GM18508 (cell line): Measurements from ENCODE around the gene RIOK2.

Experiments used
- ATAC-seq: cut with Tn5 transposase; IDR thresholded peaks from one replicate; pipeline ENCODE4 v1.9.1; 2021; ENCODE audit warnings: moderate number of reproducible peaks; ENCODE audit not compliant: insufficient read depth, unreplicated experiment

RIOK2 gene

DNA sequence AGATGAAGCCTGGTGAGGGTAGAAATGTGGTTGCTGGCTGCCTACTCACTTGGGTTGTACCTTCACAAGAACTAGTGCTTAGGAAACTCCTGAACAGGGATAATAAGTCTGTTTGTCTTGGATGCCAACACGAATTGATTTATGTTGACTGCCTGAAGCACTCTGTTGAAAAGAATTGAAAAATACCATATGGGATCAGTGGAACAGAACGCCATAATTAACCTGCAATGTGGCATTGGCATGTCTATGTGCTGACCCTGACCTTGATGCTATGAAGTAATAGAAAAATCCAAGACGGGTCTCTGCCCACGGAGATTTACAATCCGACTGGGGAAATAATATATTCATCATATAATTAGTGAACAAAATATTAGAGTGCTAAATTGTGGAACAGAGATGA, 51.1 kb downstream of the RIOK2 start:
- ATAC-seq: no peak

DNA sequence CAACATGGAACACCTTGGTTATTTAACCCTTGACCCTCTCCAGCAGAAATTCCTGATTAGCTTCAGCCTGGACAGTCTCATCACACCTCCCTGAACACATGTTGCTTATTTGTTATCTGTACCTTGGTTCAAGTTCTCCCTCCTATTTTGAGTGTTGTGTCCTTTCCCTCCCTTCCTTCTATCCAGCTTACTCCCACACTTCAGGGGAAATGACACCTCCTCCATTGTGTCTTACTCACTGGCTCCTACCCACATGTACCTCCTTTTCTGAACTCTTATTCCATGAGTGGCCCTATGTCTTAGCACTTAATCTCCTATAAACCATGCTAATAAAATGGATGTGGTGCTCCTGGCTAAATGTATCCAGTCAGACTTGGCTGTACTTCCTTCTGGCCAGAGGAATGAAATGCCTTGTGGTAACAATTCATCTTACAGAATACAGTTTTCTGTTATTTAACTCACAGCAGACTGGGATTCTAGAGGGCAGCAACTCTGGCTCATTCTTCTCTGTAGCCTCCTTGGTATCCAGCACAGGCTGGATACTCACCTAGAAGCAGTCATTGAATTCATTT, 51.8 kb downstream of the RIOK2 start:
- ATAC-seq: no peak

DNA sequence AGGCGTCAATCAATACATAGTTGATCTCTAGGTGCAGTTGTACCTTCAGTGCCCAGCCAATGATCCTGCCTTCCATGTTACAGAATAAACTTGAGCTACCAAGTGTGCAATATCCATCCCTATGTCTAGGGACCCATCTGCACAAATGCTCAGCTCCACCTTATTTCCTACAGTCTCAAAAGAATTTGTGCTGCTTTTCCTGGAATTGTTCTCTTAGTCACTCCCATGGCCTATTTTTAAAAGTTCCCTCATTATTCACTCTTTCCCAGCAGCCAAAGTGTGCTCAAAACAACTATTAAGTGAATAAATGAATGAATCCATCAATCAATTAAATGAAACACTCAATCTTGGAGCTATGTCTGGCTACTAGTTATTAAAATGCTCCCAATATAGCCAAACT, 55.3 kb downstream of the RIOK2 start:
- no peak for ATAC-seq

DNA sequence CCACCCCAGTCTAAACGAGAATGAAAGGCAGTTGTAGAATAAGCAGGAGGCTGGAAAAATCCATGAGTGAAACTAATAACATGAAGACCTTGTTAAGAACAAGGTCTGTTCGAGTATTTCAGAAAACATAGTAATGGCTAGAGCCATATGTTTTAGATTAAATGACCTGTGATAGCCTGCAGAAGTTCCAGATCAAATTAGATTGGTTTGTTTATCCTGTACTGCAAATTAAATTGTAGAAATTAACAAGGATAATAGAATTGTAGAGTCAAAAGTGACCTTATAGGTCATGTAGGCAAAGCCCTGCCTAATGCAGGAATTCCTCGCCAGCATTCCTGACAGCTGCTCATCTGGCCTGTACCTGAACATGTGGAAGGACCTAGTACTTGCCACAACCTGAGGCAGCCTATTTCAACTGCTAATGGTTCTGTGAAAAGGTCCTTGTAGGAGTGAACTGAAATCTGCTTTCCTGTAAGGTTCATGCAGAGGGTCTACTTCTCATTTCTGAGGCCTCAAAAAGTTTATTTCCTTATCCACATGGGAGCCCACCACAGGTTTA, 57.8 kb downstream of the RIOK2 start:
- no peak for ATAC-seq

DNA sequence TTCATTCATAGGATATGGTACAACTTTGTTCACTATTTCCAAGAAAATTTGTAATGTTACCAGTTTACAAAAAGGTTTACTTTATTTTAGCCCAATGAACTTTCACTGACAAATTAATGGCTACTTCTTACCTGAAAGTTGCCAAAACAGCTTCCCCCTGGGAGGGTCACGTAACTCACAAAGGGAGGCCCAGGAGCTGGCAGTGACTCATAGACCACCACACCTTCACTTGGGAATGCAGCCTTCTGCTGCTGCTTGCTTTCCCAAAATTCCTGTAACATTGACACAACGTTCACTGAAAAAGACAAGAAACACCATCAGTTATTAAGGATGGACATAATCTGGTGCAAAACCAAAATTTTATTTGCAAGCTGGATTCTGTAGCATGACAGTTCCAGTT, 58.7 kb downstream of the RIOK2 start:
- no peak for ATAC-seq

DNA sequence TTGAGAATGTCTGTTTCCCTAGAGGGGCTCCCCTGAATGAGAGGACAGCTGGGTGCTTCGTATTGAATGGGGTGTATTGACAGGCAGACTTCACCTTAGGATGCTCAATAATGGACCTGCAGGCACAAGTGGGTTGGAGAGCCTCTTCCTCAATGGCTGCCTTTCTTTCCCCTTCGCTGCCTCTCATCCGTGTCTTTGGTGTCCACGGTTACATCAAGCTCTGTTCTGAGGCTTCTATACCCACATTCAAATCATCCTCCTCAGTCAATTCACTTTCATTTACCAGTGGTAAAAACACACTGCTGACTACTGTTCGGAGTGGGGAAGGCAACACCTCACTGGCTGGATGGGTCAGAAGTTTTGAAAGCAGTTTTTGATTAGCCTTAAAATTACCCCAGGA, 61.2 kb downstream of the RIOK2 start:
- ATAC-seq: no peak

DNA sequence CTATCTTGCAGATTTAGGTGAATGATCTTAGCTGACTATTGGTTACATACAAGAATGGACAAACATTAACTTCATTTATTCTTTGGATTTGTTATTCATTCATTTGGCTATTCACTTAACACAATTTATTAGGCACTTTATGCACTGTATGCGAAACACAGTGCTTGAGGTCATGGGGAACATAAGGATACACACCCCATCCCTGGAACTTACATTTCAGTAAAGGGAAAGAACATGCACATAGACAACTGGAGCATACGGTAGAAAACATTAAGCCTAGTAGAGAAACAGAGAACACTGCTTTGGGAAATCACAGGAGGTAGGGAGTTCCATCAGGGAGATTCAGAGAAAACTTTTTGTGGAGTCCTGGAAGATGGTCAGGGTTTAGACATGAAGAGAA, 62.9 kb downstream of the RIOK2 start:
- no peak for ATAC-seq

DNA sequence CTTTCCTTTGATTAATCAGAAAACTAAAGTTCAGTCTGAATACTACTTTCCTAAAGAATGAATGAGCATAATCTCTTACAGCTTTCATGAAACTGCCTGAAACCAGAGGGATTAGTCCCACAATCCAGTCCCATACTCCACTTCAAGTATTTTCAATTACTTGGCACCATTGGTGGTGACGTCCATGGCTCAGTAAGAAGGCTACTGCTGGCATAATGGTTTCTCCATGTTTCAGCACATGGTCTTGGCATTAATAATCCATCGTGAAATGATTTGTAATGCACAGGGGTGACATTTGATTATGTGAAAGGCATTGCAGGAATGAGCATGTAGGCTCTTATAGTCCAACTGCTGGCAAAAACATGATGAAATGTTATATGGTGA, 64.0 kb downstream of the RIOK2 start:
- ATAC-seq: no peak

DNA sequence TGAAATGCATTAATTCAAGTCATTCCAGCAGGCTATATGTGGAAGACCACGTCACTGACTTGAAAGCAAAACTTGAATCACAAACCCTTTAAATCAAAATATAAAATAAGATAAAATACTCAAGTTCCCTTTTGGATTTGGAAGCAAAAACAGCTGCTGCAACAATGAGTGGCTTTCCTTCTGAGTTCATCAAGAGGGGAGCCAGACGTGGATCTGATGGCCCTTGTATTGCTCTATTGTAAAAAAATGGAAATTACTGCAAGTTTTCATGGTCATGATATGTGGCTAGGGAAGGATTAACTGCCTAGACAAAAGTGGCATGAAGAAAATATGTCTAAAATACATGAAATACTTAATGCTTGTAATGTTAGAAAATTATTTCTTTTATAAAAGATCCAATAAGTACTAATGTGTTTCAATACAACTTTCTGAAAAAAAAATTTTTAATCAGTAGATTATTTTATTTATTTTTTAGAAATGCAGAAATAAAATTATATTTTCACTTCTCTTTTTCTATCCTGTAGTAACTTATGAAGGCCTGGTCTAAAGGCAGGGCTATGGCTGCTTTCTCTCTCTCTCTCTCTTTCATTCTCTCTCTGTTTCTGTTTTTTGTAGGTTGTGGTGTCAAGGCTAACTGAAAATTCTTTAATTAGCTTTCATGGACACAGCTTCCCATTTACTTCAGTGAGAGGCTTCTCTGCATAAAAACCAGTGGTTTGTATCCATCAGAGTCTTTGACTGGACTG, 64.6 kb downstream of the RIOK2 start:
- no peak for ATAC-seq

DNA sequence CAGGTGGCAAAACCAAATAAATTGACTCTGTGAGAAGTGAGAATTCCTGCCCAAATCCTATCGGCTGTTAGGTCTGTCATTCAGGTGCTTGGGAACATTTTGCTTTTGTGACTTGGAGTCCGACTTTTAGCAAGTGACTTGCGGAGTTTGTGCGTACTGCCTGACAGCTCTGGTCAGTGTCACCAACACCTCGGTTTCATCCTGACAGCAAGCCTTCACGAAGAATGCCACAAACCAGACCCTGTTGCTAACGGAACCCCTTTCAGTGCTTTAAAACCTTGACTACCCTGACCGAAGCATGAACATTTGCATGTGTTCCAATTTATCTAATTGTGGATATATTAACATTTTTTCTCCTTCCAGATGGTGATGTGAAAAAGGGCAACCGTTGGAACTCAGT, 67.1 kb downstream of the RIOK2 start:
- no peak for ATAC-seq

DNA sequence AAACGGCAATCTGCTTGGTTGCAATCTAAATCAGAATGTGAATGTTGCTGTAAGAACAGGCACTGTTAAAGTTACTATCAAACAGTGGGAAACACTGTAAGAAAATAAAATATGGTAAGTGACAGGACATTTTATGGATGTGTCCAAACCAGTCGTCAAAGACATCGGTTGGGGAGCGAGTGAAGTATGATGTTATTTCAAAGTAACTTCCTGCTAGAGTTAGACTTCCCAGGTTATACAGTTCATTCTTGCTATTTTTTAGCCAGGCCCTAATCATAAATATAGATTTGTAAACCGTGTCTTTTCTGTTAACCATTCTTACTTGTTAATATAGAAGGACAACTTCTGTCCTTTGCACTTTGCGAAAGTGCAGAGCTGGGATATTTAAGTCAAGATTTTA, 70.8 kb downstream of the RIOK2 start:
- ATAC-seq: no peak

DNA sequence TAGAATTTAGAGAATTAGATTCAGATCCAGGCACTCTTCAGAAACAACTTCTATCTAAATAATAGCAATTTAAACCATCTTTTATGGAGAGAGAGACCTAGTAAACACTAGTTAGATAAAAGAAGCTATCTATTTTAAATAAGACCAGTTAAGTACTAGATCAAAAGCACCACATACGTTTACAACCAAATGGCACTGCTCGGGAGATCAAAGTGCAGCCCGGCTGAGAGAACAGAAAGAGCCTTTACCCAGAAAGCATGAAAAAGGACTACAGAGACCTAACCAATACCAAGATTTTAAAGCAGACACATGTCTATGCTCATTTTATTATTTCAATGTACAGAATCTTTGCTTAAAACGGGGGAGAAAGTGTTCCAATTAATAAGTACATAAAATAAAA, 71.4 kb downstream of the RIOK2 start:
- no peak for ATAC-seq

DNA sequence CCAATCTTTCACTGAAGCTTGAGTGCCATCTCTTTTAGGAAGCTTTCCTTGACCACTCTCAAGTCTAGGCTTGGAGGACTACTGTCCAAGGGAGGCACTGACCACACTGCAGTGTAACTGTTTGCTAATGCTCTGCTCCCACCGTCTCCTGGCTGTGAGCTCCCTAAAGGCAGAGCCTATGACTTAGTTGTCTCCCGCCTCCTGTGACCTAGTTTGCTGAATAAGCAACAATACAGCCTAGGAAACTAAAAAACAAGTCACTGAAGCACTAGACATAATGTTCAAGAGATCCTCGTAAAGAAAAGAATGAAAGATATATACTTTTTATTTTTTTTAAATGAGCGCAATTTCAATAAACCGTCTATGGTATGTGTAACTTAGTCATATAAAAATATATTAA, 72.0 kb downstream of the RIOK2 start:
- no peak for ATAC-seq
